ENCODE data around the gene SOS2. TPM values are rescaled to one million over a fixed set of nuclear protein-coding genes. Genes with fewer than 3 reads are reported as not detected.

Gene SOS2
- total and polyA plus RNA-seq, 2 donors (not counting 1 experiment from before 2014, with no cell fraction given), result 16.1 to 23.8 TPM

GRCh38 chr14:50222055-50222613 lies 9.2 kb downstream of the SOS2 start:
- Histone ChIP-seq H3K4me3 (replicated peaks in 1 of 4; ENCODE audit: control extremely low read depth in 1 of 4, insufficient read depth in 1 of 4, low read depth in 3 of 4, low read length in 4 of 4) (no peak overlapping the region), H3K4me1 (ENCODE audit: control insufficient read depth, extremely low read depth, insufficient read depth, low read length) (peaks cover 6% of the 10 kb centered on the region), H3K27ac (ENCODE audit: insufficient read depth, low read length) (no peak overlapping the region), H4K20me1 (ENCODE audit: control insufficient read depth, extremely low read depth, insufficient read depth, low read length) (no peaks in the 10 kb centered on the region), H3K79me2 (ENCODE audit: control insufficient read depth, insufficient read depth, low read length) (peaks cover 59% of the 10 kb centered on the region), H3K9ac (ENCODE audit: insufficient read depth, low read length) (no peak overlapping the region), H3K9me3 (ENCODE audit: control insufficient read depth, insufficient read depth, low read depth, low read length) (no peaks in the 10 kb centered on the region), H3K27me3 (ENCODE audit: control insufficient read depth, insufficient read depth, low read length) (no peaks in the 10 kb centered on the region), H3K4me2 (ENCODE audit: extremely low read depth, insufficient read depth, low read length) (no peak overlapping the region), H2AFZ (ENCODE audit: low read length) (no peak overlapping the region), H3K36me3 (ENCODE audit: control insufficient read depth, insufficient read depth, low read length) (no peaks in the 10 kb centered on the region)
- TF ChIP-seq EZH2 (IDR thresholded peaks at IDR 0.05; ENCODE audit: low read length, missing control alignments) (no peak), CTCF (conservative IDR thresholded peaks at IDR 0.05 in 1 of 2, IDR thresholded peaks at IDR 0.05 in 1 of 2; ENCODE audit: low read depth in 1 of 2, low read length in 2 of 2) (no peak)
- peak in 1 of 2 donors; percentile 23 for DNase-seq (ENCODE audit: low read depth in 2 of 2)

- Histone ChIP-seq H3K27me3 (ENCODE audit: control insufficient read depth, insufficient read depth, low read length) (no peaks in the 10 kb centered on the region), H3K9ac (ENCODE audit: insufficient read depth, low read length) (no peak overlapping the region), H2AFZ (ENCODE audit: low read length) (no peak overlapping the region), H3K36me3 (ENCODE audit: control insufficient read depth, insufficient read depth, low read length) (no peaks in the 10 kb centered on the region), H3K4me2 (ENCODE audit: extremely low read depth, insufficient read depth, low read length) (no peak overlapping the region), H3K79me2 (ENCODE audit: control insufficient read depth, insufficient read depth, low read length) (peaks cover 37% of the 10 kb centered on the region), H3K4me3 (replicated peaks in 1 of 4; ENCODE audit: control extremely low read depth in 1 of 4, insufficient read depth in 1 of 4, low read depth in 3 of 4, low read length in 4 of 4) (no peak overlapping the region), H3K4me1 (ENCODE audit: control insufficient read depth, extremely low read depth, insufficient read depth, low read length) (no peaks in the 10 kb centered on the region), H4K20me1 (ENCODE audit: control insufficient read depth, extremely low read depth, insufficient read depth, low read length) (no peaks in the 10 kb centered on the region), H3K9me3 (ENCODE audit: control insufficient read depth, insufficient read depth, low read depth, low read length) (no peaks in the 10 kb centered on the region), H3K27ac (ENCODE audit: insufficient read depth, low read length) (no peak overlapping the region)
- DNase-seq (ENCODE audit: low read depth in 2 of 2), result no peak
- no peak for TF ChIP-seq EZH2 (IDR thresholded peaks at IDR 0.05; ENCODE audit: low read length, missing control alignments)
- no peak for TF ChIP-seq CTCF (conservative IDR thresholded peaks at IDR 0.05 in 1 of 2, IDR thresholded peaks at IDR 0.05 in 1 of 2; ENCODE audit: low read depth in 1 of 2, low read length in 2 of 2)
Measured at GRCh38 chr14:50218501-50218900, 12.9 kb downstream of the SOS2 start.

- H3K4me1 ChIP-seq (ENCODE audit: control insufficient read depth, extremely low read depth, insufficient read depth, low read length), result no peaks in the 10 kb centered on the region
- DNase-seq (ENCODE audit: low read depth in 2 of 2), result no peak
- peaks cover 18% of the 10 kb centered on the region for H3K79me2 ChIP-seq (ENCODE audit: control insufficient read depth, insufficient read depth, low read length)
- no peak overlapping the region for H3K9ac ChIP-seq (ENCODE audit: insufficient read depth, low read length)
- no peak overlapping the region for H2AFZ ChIP-seq (ENCODE audit: low read length)
- H4K20me1 ChIP-seq (ENCODE audit: control insufficient read depth, extremely low read depth, insufficient read depth, low read length), result no peaks in the 10 kb centered on the region
- no peak for TF ChIP-seq CTCF (conservative IDR thresholded peaks at IDR 0.05 in 1 of 2, IDR thresholded peaks at IDR 0.05 in 1 of 2; ENCODE audit: low read depth in 1 of 2, low read length in 2 of 2)
- no peak for TF ChIP-seq EZH2 (IDR thresholded peaks at IDR 0.05; ENCODE audit: low read length, missing control alignments)
- no peaks in the 10 kb centered on the region for H3K36me3 ChIP-seq (ENCODE audit: control insufficient read depth, insufficient read depth, low read length)
- H3K27ac ChIP-seq (ENCODE audit: insufficient read depth, low read length), result no peak overlapping the region
- no peak overlapping the region for H3K4me3 ChIP-seq (replicated peaks in 1 of 4; ENCODE audit: control extremely low read depth in 1 of 4, insufficient read depth in 1 of 4, low read depth in 3 of 4, low read length in 4 of 4)
- no peak overlapping the region for H3K4me2 ChIP-seq (ENCODE audit: extremely low read depth, insufficient read depth, low read length)
- no peaks in the 10 kb centered on the region for H3K27me3 ChIP-seq (ENCODE audit: control insufficient read depth, insufficient read depth, low read length)
- H3K9me3 ChIP-seq (ENCODE audit: control insufficient read depth, insufficient read depth, low read depth, low read length), result no peaks in the 10 kb centered on the region
Measured at GRCh38 chr14:50215416-50215815, 16.0 kb downstream of the SOS2 start.
